ENCODE data around the gene DARS1. TPM values are rescaled to one million over a fixed set of nuclear protein-coding genes. Genes with fewer than 3 reads are reported as not detected.
"Not testable (repeated sequence)": the region's sequence is repeated elsewhere in the genome, so short reads cannot be mapped to it uniquely, and the experiment has no call there.

Gene DARS1
- total and polyA plus RNA-seq, 8 donors, result 29.8 to 49.0 (median 37.4) TPM

- no peaks in the 10 kb centered on the region for H3K27me3 ChIP-seq
- no peaks in the 10 kb centered on the region for H3K4me1 ChIP-seq
- H3K9me3 ChIP-seq, result no peaks in the 10 kb centered on the region
- H3K36me3 ChIP-seq, result no peaks in the 10 kb centered on the region
- DNase-seq (no peak), FAIRE-seq (no peak), ATAC-seq (no peak)
- no peak overlapping the region for H3K27ac ChIP-seq
- intact Hi-C loops (cut with DNase I), result no loop called here
- H3K4me3 ChIP-seq, result no peak overlapping the region
- TF ChIP-seq CTCF (IDR thresholded peaks at IDR 0.05), result no peak
- WGBS, 2 donors, result 84 to 96% methylated on average over 1 of the region's 1 CpG
Measured at GRCh38 chr2:135894930-135895329, 90.5 kb downstream of the DARS1 start.

GRCh38 chr2:135893374-135893794 lies 92.0 kb downstream of the DARS1 start:
- FAIRE-seq, result no peak
- WGBS, 2 donors, result 87 to 93% methylated on average over 2 of the region's 2 CpGs
- no peak for DNase-seq
- Histone ChIP-seq H3K9me3 (no peaks in the 10 kb centered on the region), H3K36me3 (no peaks in the 10 kb centered on the region), H3K27ac (no peak overlapping the region), H3K4me1 (no peaks in the 10 kb centered on the region), H3K4me3 (no peak overlapping the region), H3K27me3 (no peaks in the 10 kb centered on the region)
- intact Hi-C loops (cut with DNase I), result no loop called here
- no peak for TF ChIP-seq CTCF (IDR thresholded peaks at IDR 0.05)
- no peak for ATAC-seq

- no peak for TF ChIP-seq CTCF (IDR thresholded peaks at IDR 0.05)
- no peaks in the 10 kb centered on the region for H3K4me1 ChIP-seq
- H3K36me3 ChIP-seq, result no peaks in the 10 kb centered on the region
- intact Hi-C loops (cut with DNase I), result no loop called here
- H3K4me3 ChIP-seq, result no peak overlapping the region
- DNase-seq, result no peak
- no peaks in the 10 kb centered on the region for H3K27me3 ChIP-seq
- WGBS, 2 donors, result 65 to 76% methylated on average over 6 of the region's 6 CpGs
- no peaks in the 10 kb centered on the region for H3K9me3 ChIP-seq
- H3K27ac ChIP-seq, result no peak overlapping the region
- ATAC-seq, result peak in 1 of 4 donors; percentile 16
- FAIRE-seq, result no peak
Measured at GRCh38 chr2:135890835-135891234, 94.6 kb downstream of the DARS1 start.

DNA sequence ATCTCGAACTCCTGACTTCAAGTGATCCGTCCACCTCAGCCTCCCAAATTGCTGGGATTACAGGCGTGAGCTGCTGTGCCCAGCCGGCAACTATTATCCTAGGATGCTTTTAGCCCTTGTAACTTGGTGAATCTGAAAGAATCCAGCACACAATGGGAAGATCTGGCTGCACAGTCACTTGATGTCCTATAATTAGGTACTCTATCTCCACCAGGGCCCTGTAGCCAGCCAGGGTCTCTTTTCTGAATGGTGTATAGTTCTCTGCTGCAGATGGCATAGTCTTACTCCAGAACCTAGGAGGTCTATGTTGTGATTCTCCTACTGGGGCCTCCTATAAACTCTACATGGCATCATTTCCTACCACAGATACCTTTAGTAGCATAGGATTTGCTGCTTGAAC lies 95.3 kb downstream of the DARS1 start:
- Histone ChIP-seq H3K36me3 (no peaks in the 10 kb centered on the region), H3K27me3 (no peaks in the 10 kb centered on the region), H3K27ac (no peak overlapping the region), H3K4me3 (no peak overlapping the region), H3K9me3 (no peaks in the 10 kb centered on the region), H3K4me1 (no peaks in the 10 kb centered on the region)
- ATAC-seq (no peak), FAIRE-seq (no peak), DNase-seq (no peak)
- WGBS, 2 donors, result 72 to 93% methylated on average over 4 of the region's 4 CpGs
- intact Hi-C loops (cut with DNase I), result no loop called here
- no peak for TF ChIP-seq CTCF (IDR thresholded peaks at IDR 0.05)

GRCh38 chr2:135888587-135888986 lies 96.8 kb downstream of the DARS1 start:
- H3K27ac ChIP-seq; H3K4me3 ChIP-seq; H3K27me3 ChIP-seq; ATAC-seq; H3K36me3 ChIP-seq; FAIRE-seq; H3K4me1 ChIP-seq; intact Hi-C loops (cut with DNase I); DNase-seq; H3K9me3 ChIP-seq: not testable (repeated sequence)
- 69 to 76% methylated on average over 5 of the region's 5 CpGs for WGBS, 2 donors

- FAIRE-seq (no peak), DNase-seq (no peak), ATAC-seq (no peak)
- intact Hi-C loops (cut with DNase I), result no loop called here
- H3K36me3 ChIP-seq, result no peaks in the 10 kb centered on the region
- no peak overlapping the region for H3K4me3 ChIP-seq
- H3K27ac ChIP-seq, result no peak overlapping the region
- 73 to 86% methylated on average over 4 of the region's 4 CpGs for WGBS, 2 donors
- no peaks in the 10 kb centered on the region for H3K9me3 ChIP-seq
- no peak for TF ChIP-seq CTCF (IDR thresholded peaks at IDR 0.05)
- no peaks in the 10 kb centered on the region for H3K27me3 ChIP-seq
- H3K4me1 ChIP-seq, result no peaks in the 10 kb centered on the region
Measured at GRCh38 chr2:135885709-135886108, 99.7 kb downstream of the DARS1 start.
